ENCODE measurements around the gene PTPRN2.

The PTPRN2 gene

GRCh38 chr7:157590526-157590925 lies 997.1 kb downstream of the PTPRN2 start:
- no peak for DNase-seq (ENCODE audit: low spot score)
- TF ChIP-seq, protein P1, sequence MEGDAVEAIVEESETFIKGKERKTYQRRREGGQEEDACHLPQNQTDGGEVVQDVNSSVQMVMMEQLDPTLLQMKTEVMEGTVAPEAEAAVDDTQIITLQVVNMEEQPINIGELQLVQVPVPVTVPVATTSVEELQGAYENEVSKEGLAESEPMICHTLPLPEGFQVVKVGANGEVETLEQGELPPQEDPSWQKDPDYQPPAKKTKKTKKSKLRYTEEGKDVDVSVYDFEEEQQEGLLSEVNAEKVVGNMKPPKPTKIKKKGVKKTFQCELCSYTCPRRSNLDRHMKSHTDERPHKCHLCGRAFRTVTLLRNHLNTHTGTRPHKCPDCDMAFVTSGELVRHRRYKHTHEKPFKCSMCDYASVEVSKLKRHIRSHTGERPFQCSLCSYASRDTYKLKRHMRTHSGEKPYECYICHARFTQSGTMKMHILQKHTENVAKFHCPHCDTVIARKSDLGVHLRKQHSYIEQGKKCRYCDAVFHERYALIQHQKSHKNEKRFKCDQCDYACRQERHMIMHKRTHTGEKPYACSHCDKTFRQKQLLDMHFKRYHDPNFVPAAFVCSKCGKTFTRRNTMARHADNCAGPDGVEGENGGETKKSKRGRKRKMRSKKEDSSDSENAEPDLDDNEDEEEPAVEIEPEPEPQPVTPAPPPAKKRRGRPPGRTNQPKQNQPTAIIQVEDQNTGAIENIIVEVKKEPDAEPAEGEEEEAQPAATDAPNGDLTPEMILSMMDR (IDR thresholded peaks at IDR 0.05; ENCODE audit: extremely low read depth, insufficient read depth, missing control alignments) = no peak
- in situ Hi-C loops (cut with MboI; ENCODE audit: low pct_unique_long_range_greater_than_20kb, low sequenced_read_pairs, unreplicated experiment) = no loop called here

- TF ChIP-seq, protein P1 (IDR thresholded peaks at IDR 0.05; ENCODE audit: extremely low read depth, insufficient read depth, missing control alignments) = no peak
- in situ Hi-C loops (cut with MboI; ENCODE audit: low pct_unique_long_range_greater_than_20kb, low sequenced_read_pairs, unreplicated experiment) = no loop called here
- DNase-seq (ENCODE audit: low spot score) = no peak
Observed at GRCh38 chr7:157589680-157590079, 997.9 kb downstream of the PTPRN2 start.

GRCh38 chr7:157587805-157588560 lies 999.6 kb downstream of the PTPRN2 start:
- no peak for DNase-seq (ENCODE audit: low spot score)
- in situ Hi-C loops (cut with MboI; ENCODE audit: low pct_unique_long_range_greater_than_20kb, low sequenced_read_pairs, unreplicated experiment) = no loop called here

GRCh38 chr7:157587051-157587804 lies 1000.4 kb downstream of the PTPRN2 start:
- TF ChIP-seq, protein P1 (IDR thresholded peaks at IDR 0.05; ENCODE audit: extremely low read depth, insufficient read depth, missing control alignments) = no peak
- in situ Hi-C loops (cut with MboI; ENCODE audit: low pct_unique_long_range_greater_than_20kb, low sequenced_read_pairs, unreplicated experiment) = no loop called here
- DNase-seq (ENCODE audit: low spot score) = no peak

More at GRCh38 chr7:157587805-157588560, 999.6 kb downstream of the PTPRN2 start:
- TF ChIP-seq, protein P1 (IDR thresholded peaks at IDR 0.05; ENCODE audit: extremely low read depth, insufficient read depth, missing control alignments) = no peak

GRCh38 chr7:157586426-157586955 lies 1001.1 kb downstream of the PTPRN2 start:
- in situ Hi-C loops (cut with MboI; ENCODE audit: low pct_unique_long_range_greater_than_20kb, low sequenced_read_pairs, unreplicated experiment) = no loop called here
- TF ChIP-seq, protein P1 (IDR thresholded peaks at IDR 0.05; ENCODE audit: extremely low read depth, insufficient read depth, missing control alignments) = no peak
- no peak for DNase-seq (ENCODE audit: low spot score)

GRCh38 chr7:157585113-157585861 lies 1002.3 kb downstream of the PTPRN2 start:
- DNase-seq (ENCODE audit: low spot score) = no peak
- in situ Hi-C loops (cut with MboI; ENCODE audit: low pct_unique_long_range_greater_than_20kb, low sequenced_read_pairs, unreplicated experiment) = no loop called here
- TF ChIP-seq, protein P1 (IDR thresholded peaks at IDR 0.05; ENCODE audit: extremely low read depth, insufficient read depth, missing control alignments) = no peak
